Panc1 (cell line): ENCODE results near the gene WRAP73. TPM values are rescaled to one million over a fixed set of nuclear protein-coding genes. Genes with fewer than 3 reads are reported as not detected.

ENCODE experiments used
- ATAC-seq: fragments of 200-7000 bp; cut with Tn5 transposase; 2 replicates; pipeline ENCODE4 v1.9.1; 2020; ENCODE audit warnings: mild to moderate bottlenecking, moderate library complexity
- BruUV-seq: library from RNA; stranded (reverse); fragments of 400-500 nt; replicated peaks from 2 replicates; lab custom pipeline; 2021; lab: Mats Ljungman, UMichigan
- CTCF ChIA-PET: fragments of 300-600 bp; sonication (Branson Sonifier 250); formaldehyde crosslinking; loops from one replicate; lab custom pipeline; 2022; ENCODE audit warnings: antibody characterized with exemption; lab: Charles Lee
- POLR2A ChIA-PET: fragments of 300-600 bp; sonication (Branson Sonifier 250); formaldehyde crosslinking; loops from one replicate; lab custom pipeline; 2022; ENCODE audit warnings: antibody characterized with exemption; lab: Charles Lee
- DNase-seq: peaks from one replicate; pipeline ENCODE4 v3.0.0-alpha.2; 2010; ENCODE audit warnings: low read depth, low spot score
- H3K27ac ChIP-seq: 2 replicates; pipeline ENCODE4 v1.5.1; 2011; ENCODE audit warnings: mild to moderate bottlenecking, low read length, inconsistent platforms
- H3K27me3 ChIP-seq: fragments of 200-500 bp; sonication (Bioruptor generic); 2 replicates; pipeline ENCODE4 v1.6.0; 2014; ENCODE audit warnings: low read length, inconsistent platforms; ENCODE audit not compliant: control insufficient read depth, insufficient read depth
- H3K36me3 ChIP-seq: fragments of 200-500 bp; sonication (Bioruptor generic); 2 replicates; pipeline ENCODE4 v1.5.1; 2014; ENCODE audit warnings: inconsistent platforms, mild to moderate bottlenecking, low read length, moderate library complexity; ENCODE audit not compliant: control insufficient read depth, insufficient read depth
- H3K4me1 ChIP-seq: 2 replicates; pipeline ENCODE4 v1.5.1; 2011; ENCODE audit warnings: inconsistent platforms, mild to moderate bottlenecking, low read length, moderate library complexity; ENCODE audit not compliant: control insufficient read depth, insufficient read depth
- H3K4me3 ChIP-seq, 2 experiments: 2 replicates each; pipeline ENCODE4 v1.5.1; 2011 to 2012; ENCODE audit warnings: low read depth in 2 of 2, low read length in 2 of 2, mild to moderate bottlenecking in 2 of 2, inconsistent platforms in 1 of 2, moderate library complexity in 1 of 2
- H3K9me3 ChIP-seq: fragments of 200-500 bp; sonication (Bioruptor generic); 2 replicates; pipeline ENCODE4 v1.5.1; 2014; ENCODE audit warnings: low read depth, mild to moderate bottlenecking, inconsistent platforms, low read length, moderate library complexity; ENCODE audit not compliant: control insufficient read depth, insufficient read depth
- CTCF ChIP-seq: fragments of 450-650 bp; IDR thresholded peaks from 2 replicates; pipeline ENCODE4 v1.5.1; 2017; ENCODE audit warnings: mild to moderate bottlenecking
- POLR2AphosphoS5 ChIP-seq: IDR thresholded peaks from 2 replicates; pipeline ENCODE4 v1.6.1; 2012; ENCODE audit warnings: mild to moderate bottlenecking, low read depth, low read length, moderate library complexity
- REST ChIP-seq, 2 experiments: IDR thresholded peaks; 2 replicates each; pipeline ENCODE4 v1.6.1; 2011 to 2012; ENCODE audit warnings: low read depth in 2 of 2, control low read depth in 1 of 2, low read length in 1 of 2, mild to moderate bottlenecking in 1 of 2, moderate library complexity in 1 of 2; ENCODE audit not compliant: insufficient read depth in 1 of 2
- SIN3A ChIP-seq: IDR thresholded peaks from 2 replicates; pipeline ENCODE4 v1.6.1; 2012; ENCODE audit warnings: low read depth, mild to moderate bottlenecking, low read length, moderate library complexity, borderline replicate concordance; ENCODE audit not compliant: insufficient read depth
- TCF7L2 ChIP-seq: IDR thresholded peaks from 2 replicates; pipeline ENCODE4 v1.6.1; 2011; ENCODE audit warnings: mild to moderate bottlenecking, low read depth, low read length, inconsistent platforms
- in situ Hi-C: cut with HindIII; loops from 2 replicates; pipeline ENCODE4 v1.10.0; 2016; ENCODE audit warnings: low sequenced_read_pairs, low pct_unique_long_range_greater_than_20kb
- intact Hi-C: fragments of 100-400 bp; cut with micrococcal nuclease; formaldehyde crosslinking; loops from one replicate; pipeline ENCODE4 v1.10.0; 2022; ENCODE audit not compliant: unreplicated experiment
- total RNA-seq: library from RNA; stranded (reverse); gene quantifications from one replicate; pipeline ENCODE4 v1.2.1, GENCODE V29; 2021; ENCODE audit not compliant: unreplicated experiment

Gene WRAP73
- total RNA-seq, 1 experiment from 2014 or later = 27.1 TPM

GRCh38 chr1:3601743-3602142, 48.2 kb downstream of the WRAP73 start:
- H3K4me3 ChIP-seq = no peak overlapping the region
- DNase-seq = no peak
- TF ChIP-seq POLR2AphosphoS5 = no peak
- no peak for TF ChIP-seq CTCF
- no peak for TF ChIP-seq SIN3A
- TF ChIP-seq REST (IDR thresholded peaks at IDR 0.05; ENCODE audit: insufficient read depth in 1 of 2, low read depth in 2 of 2, low read length in 1 of 2) = no peak
- no peak for TF ChIP-seq TCF7L2
- CTCF ChIA-PET = no interaction called here
- ATAC-seq = no peak
- no peaks in the 10 kb centered on the region for H3K9me3 ChIP-seq
- in situ Hi-C loops (no loop called here), intact Hi-C loops (no loop called here)
- POLR2A ChIA-PET = no interaction called here
- H3K4me1 ChIP-seq = peaks cover 8% of the 10 kb centered on the region
- BruUV-seq = no TSS peak
- no peak overlapping the region for H3K27ac ChIP-seq
- H3K27me3 ChIP-seq = no peaks in the 10 kb centered on the region
- H3K36me3 ChIP-seq = no peaks in the 10 kb centered on the region

- Histone ChIP-seq H3K27ac (no peak overlapping the region), H3K4me3 (no peak overlapping the region), H3K27me3 (no peaks in the 10 kb centered on the region), H3K36me3 (no peaks in the 10 kb centered on the region), H3K4me1 (peaks cover 8% of the 10 kb centered on the region), H3K9me3 (no peaks in the 10 kb centered on the region)
- CTCF ChIA-PET = no interaction called here
- intact Hi-C loops (no loop called here), in situ Hi-C loops (no loop called here)
- POLR2A ChIA-PET = no interaction called here
- no peak for DNase-seq
- ATAC-seq = no peak
- no TSS peak for BruUV-seq
- no peak for TF ChIP-seq POLR2AphosphoS5
- no peak for TF ChIP-seq CTCF
- TF ChIP-seq TCF7L2 = no peak
- TF ChIP-seq SIN3A = no peak
- TF ChIP-seq REST (IDR thresholded peaks at IDR 0.05; ENCODE audit: insufficient read depth in 1 of 2, low read depth in 2 of 2, low read length in 1 of 2) = no peak
These were observed 49.5 kb downstream of the WRAP73 start for GRCh38 chr1:3600354-3600753.
